ENCODE measurements around the gene IL36B. TPM values are rescaled to one million over a fixed set of nuclear protein-coding genes. Genes with fewer than 3 reads are reported as not detected.
"Not testable (repeated sequence)": the region's sequence is repeated elsewhere in the genome, so short reads cannot be mapped to it uniquely, and the experiment has no call there.

The IL36B gene
- polyA plus RNA-seq (ENCODE audit: insufficient read length) = not detected
- long read RNA-seq, donor 1 = 0 reads
- long read RNA-seq, donor 2 = 0 reads
- long read RNA-seq, donor 3 = 0 reads
- long read RNA-seq, donor 4 = 0 reads
- long read RNA-seq, donor 5 = 0 reads
- long read RNA-seq, donor 6 = 0 reads
- long read RNA-seq, donor 7 = 0 reads
- long read RNA-seq, donor 8 = 0 reads

DNA sequence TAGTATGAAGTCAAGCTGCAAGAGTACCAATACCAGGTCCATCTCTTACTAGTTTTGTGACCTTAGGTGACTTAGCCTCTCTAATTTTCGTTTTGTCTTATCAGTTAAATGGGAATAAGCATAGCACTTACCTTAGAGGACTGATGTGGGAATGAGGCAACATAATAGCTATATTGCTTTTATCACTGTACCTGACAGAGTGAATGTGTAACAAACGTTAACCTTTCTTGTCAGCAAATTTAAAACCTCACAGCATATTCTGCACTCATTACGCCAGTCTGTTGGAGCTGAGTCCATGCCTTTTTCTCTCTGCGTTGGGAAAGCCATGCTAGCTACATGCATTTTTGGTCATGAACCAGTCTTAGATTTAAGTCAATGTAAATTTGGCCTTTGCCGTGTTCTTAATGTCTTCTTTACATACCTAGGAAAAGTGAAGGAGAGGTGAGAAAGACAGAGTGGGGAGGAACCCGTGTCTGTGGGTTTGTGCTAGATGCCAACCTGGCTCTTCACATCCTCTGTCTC lies at the start of gene IL36B:
IL36B (minus strand) TSS at position 472 of the 522 bp plus-strand sequence.
- DNase-seq = no peak

DNA sequence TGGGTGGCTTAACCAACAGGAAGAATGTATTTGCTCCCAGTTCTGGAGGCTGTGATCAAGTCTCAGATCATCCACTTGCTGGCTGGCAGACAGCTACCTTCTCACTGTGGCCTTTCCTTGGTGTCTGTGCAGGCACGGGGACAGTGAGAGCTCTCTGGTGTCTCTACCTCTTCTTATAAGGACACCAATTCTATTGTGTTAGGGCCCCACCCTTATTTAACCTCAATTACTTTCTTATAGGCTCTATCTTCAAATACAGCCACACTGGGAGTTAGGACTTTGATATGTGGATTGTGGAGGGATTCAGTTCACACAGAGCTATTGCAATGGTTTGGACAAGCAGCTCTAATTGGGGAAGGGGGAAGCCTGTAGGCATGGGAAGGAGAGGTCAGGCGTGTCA lies 49.5 kb upstream of the IL36B start:
- DNase-seq = no peak

DNA sequence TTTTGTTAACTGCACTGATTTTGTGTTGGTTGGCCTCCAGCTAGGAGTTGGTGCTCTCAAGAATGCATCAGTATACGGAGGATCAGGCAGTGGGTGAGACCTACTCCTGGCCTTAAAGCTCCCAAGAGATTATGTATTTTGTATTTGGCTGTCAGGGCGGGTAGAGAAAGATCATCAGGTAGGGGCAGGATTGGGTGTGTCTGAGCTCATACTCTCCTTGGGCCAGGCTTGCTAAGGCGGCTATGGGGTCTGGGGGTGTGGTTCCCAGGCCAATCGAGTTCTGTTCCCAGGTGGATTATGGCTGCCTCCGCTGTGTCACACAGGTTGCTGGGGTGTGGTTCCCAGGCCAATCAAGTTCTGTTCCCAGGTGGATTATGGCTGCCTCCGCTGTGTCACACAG lies 45.9 kb upstream of the IL36B start:
- no peak for DNase-seq

DNA sequence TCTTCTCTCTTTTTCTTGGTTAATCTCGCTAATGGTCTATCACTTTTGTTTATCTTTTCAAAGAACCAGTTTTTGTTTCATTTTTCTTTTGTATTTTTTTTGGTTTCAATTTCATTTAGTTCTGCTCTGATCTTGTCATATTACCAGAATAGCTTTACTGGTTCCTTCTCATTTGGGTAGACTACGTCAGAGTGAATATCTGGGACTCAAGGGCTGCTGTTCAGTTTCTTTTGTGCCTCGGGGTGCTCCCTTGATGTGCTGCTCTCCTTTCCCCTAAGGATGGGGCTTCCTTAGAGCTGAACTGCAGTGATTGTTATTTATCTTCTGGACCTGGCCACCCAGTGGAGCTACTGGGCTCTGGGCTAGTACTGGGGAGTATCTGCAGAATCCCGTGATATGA lies 45.4 kb upstream of the IL36B start:
- no peak for DNase-seq

DNA sequence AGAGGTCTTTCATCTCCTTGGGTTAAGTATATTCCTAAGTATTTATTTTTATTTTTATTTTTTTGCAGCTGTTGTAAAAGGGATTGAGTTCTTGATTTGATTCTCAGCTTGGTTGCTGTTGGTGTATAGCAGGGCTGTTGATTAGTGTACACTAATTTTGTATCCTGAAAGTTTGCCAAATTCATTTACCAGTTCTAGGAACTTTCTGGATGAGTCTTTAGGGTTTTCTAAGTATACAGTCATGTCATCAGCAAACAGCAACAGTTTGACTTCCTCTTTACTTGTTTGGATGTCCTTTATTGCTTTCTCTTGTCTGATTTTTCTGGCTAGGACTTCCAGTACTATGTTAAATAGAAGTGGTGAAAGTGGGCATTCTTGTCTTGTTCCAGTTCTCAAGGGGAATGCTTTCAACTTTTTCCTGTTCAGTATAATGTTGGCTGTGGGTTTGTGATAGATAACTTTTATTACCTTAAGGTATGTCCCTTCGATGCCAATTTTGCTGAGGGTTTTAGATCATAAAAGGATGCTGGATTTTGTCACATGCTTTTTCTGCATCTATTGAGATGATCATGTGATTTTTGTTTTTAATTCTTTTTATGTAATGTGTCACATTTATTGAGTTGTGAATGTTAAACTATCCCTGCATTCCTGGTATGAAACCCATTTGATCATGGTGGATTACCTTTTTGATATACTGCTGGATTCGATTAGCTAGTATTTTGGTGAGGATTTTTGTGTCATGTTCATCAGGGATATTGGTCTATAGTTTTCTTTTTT lies 44.4 kb upstream of the IL36B start:
- not testable (repeated sequence) for DNase-seq

DNA sequence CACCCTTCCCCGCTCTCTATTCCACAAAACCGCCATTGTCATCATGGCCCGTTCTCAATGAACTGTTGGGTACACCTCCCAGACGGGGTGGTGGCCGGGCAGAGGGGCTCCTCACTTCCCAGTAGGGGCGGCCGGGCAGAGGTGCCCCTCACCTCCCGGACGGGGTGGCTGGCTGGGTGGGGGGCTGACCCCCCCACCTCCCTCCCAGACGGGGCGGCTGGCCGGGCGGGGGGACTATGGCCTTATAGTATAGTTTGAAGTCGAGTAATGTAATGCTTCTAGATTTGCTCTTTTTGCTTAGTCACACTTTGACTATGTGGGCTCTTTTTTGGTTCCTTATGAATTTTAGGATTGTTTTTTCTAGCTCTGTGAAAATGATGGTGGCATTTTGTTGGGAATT lies 43.6 kb upstream of the IL36B start:
- not testable (repeated sequence) for DNase-seq

DNA sequence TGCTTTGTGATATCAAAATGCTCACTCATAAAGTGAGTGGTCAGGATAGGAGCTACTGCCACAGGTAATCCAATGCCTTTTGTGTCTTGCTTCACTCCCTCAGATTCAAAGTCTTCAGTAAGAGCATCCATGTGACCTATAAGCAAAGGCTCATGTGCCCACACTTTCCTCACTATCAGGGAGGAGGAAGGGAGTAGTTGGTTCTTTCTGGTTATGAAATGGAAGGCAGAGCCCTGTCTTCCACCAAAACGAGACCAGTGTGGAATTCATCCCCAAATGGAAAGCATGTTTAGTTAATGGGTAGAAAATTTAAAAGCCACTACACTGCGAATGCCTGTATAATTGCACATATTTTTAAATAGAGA lies 40.9 kb upstream of the IL36B start:
- no peak for DNase-seq

DNA sequence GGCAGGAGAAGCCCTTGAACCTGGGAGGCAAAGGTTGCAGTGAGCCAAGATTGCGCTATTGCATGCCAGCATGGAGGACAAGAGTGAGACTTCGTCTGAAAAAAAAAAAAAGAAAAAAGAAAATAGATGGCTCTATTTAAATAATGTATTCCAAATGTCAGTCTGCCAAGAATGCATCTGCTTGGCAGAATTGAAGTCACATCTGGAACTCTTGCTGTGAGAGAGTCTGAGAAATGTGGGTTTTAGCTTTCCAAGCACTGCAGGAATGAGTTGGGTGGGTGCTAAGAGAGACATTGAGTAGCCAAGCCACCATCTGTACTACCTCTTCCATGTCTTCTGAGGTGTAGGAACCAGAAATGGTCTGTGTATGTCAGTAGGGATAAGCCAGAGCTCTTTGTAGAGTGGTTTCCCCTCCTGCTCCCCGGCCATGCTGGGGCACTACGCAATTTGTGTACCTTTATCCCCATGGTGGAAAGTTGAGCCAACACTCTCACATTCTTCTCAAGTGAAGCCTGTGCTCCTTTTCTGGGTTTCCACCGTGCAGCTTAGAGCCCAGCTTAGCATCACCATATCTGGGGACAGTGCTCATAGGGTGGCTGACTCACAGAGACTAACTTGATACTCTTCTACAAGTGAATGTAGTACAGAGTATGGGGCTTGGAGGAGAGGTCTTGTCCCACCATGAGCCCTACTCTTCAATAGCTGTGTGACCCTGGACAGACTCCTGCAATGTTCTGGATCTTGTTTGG lies 40.4 kb upstream of the IL36B start:
- no peak for DNase-seq

DNA sequence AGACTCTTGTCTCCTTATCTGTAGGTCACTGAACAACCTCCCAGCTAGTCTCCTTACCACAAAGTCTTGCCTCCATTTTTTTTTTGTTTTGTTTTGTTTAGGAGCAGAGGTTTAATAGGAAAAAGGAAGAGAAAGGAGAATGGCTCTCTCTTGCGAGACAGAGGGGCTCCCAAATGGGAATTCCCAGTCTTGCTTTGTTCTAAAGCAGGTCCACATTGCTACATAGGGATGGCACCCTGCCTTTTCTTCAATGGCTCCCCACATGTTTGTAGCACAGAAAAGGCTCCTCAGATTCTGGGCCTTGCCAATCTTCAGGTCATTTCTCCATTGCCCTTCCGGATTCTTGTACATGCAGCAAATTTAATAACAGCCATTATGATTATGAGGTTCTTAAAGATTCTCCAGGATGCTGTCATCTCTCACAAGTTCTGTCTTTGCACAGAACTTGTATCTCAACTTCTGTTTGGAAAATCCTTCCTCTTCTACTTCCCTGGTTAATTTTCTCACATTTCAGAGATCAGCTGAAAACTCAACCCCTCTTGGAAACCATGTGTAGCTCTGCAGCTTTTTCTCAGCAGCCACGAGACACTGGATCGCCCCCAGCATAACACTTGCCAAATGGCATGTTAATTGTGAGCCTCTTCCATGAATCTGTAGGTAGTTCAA lies 38.7 kb upstream of the IL36B start:
- no peak for DNase-seq

DNA sequence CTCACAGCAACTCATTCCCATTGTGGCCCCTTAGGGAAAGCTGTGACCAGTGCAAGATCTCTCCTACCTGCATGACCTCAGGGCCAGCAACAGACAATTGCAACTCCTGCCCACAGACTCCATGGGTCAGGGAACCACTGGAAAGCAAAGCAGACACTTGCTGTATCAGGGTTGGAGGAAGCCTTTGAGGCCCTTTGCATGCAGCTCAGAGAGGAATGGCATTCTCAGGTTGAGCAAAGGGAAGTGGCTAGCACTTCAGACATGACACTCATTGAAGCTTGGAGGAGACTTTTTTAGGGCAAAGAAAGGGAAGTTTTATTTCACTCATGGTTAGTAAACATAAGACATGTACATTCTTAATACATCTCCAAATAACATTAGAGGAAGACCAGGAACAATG lies 37.2 kb upstream of the IL36B start:
- no peak for DNase-seq

DNA sequence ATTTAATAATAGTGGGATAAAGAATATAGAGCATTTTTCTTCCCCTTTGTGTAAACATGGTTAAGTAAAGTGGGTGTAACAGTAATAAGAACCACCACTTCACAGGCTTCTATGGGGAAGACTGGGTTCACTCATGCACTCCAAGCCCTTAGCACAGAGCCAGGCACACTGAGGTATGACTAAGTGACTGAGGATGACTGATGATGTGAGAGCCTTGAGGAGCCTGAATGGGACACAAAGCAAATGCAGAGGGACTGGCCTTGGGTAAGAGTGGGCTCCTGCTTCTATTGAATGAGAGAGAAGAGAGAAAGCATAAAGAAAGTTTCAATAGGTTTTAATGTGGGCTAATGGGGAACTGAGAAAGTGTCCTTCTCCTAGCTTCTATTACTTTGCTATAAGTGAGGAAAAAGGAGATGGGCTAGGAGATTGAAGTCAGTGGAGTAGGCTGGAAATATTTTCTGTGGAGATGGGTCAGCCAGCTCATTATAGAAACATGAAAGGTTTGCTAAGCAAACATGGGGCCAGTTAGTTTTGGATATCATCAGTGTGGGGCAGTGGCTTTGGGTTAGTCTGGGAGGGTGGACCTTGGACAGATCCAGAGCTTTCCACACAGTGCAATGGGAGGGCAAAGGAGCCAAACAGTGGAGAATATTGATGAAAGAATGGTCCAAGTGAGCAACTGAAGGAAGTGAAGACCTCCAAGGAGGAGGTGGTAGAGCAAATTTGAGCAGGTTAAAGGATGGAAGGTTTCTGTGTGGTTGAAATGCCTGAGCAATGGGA lies 35.7 kb upstream of the IL36B start:
- DNase-seq = no peak

DNA sequence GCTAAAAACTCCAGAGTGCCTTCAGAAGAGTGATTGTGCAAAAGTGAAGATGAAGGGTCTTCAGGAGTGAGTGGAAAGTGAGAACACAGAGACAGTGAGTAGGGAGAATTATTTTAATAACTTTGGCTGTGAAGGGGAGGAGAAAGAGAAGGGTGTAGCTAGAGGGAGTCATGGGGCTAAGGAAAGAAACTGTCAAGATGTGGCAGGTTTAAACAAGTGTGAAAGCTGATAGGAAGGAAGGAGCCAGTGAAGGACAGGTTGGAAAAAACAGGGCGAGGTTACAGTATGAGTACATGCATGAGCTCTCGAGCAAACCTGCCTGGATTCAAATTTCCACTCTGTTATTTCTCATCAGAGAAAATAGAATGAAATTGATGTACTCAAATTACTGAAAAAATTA lies 32.9 kb upstream of the IL36B start:
- DNase-seq = no peak

DNA sequence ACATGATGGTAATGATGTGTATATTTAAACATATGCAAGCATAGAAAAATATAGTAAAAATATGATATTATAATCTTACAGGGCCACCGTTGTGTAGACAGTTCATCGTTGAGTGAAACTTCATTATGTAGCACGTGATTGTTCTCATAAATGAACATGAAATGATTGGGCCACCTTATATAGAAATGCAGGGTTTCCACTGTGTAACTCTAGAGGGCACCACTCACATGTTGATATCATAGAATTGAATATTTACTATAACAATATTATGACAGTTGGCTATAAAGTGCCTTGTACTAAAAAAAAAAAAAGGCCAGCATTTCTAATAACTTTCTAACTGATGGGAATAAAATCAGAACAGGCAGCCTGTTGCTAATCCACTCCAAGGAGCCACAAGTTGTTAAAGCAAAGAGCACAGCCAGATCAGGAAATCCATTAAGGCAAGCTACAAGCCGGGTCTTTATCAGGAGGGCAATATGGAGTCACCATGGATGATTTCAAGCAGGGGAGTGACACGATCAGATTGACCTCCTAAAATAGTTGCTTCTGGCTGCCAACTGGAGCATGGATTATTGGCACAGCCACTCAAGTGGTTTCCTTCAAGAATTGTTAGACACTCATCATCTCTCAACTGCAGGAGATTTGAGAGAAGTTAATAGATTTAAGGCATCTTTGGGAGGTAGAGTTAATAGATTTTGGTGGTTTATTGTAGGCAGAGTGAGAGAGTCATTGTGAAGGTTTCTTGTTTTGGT lies 31.8 kb upstream of the IL36B start:
- no peak for DNase-seq

DNA sequence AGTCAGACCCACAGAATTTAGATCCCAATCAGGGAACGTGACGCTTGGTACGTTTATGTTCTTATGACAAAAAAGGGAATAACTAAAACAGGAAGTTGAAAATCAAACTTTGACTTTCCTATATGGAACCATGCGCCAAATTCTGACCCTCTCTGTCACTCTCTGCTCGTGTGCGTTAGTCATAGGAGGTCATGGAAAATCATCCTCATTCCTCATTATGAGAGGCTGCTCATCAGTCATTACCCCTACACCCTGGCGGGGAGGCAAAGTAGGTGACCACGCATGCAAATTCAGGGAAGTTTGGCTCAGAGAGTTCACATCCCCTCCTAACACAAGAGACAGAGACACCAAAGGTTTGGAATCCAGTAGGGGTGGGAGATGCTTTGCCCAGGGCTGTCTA lies 30.6 kb upstream of the IL36B start:
- DNase-seq = no peak

DNA sequence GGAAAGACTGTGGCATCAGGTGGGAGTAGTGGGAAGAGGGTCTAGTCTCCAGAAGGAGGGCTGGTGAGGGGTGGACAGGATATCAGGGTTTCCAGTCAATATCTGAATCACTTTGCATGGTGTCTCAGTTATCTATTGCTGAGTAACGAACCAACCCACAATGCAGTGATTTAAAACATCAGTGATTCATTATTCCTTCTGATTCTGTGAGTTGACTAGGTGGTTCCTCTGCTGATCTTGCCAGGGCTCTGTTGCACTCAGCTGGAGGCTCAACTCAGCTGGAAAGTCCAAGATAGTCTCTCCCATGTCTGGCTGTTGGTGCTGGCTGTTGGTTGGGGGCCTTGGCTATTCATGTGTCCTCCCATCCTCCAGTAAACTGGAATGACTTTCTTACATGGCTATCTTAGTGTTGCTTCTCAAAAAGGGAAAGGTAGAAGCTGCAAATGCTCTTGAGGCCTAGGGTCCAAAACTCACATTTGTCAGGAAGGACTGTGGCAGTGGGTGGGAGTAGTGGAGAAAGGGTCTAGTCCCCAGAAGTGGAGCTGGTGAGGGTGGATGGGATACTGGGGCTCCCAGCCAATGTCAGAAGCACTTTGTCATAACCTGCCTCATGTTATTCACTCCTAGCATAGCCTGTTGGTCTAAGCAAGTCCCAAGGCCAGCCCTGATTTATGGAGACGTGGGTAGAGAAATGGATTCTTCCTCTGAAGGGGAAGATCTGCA lies 29.0 kb upstream of the IL36B start:
- DNase-seq = no peak

DNA sequence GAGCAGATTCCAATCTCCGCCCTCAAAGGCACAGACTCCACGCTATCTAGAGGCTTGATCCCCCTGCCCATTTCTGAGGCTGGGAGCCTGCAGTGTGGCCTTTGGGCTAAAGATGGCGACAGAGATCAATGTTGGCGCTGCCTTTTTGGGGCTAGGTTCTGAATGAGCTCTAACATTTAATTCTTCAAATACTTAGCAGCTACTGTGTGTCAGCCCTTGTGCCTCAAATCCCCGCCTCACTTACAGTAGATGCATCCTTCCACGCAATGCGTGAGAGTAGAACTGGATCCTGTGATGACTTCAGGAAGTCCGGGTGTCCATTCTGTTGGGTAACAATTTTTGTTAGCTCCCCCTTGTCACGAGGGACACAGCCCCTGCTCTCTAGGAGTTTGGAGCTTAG lies 27.5 kb upstream of the IL36B start:
- DNase-seq = no peak

DNA sequence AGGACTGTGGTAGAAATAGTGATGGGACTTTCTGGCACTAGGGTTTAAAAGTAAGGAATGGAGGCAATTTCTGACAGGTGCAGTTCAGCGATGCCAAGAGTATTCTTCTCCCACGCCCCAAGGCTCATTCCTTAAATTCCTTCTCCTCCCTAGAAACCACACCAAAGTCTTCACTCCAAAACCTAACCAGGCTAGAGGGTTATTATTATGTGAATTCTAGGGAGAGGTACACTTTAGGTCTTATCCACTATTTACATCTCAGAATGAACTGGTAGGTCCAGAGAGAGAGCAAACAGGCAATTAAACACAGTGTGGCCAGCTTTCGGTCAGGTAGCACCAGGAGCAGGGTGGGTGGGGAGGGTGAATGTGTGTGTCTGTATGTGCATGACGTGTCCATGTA lies 26.5 kb upstream of the IL36B start:
- no peak for DNase-seq

DNA sequence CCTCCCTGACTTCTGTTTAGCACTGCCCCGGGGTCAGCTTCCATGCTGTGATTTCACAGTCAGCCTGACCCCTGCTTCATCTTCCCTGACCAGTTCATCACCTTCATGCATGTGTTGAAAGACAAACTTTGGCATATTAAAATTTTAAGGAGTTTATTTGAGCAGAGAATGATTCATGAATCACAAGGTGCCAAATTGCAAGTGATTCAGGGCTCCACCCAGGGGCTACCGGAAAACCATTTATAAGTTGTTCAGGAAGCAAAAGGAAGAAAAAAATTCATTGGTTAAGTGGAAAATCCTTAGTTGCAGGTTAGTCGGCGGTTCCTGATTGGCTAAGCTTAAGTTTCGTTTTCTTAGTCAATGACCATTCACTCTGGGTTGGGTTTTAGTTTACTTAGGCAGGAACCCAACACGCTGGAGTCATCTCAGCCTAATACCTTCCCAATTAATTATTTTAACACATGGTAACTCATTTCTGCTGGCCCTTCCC lies 25.7 kb upstream of the IL36B start:
- DNase-seq = no peak

DNA sequence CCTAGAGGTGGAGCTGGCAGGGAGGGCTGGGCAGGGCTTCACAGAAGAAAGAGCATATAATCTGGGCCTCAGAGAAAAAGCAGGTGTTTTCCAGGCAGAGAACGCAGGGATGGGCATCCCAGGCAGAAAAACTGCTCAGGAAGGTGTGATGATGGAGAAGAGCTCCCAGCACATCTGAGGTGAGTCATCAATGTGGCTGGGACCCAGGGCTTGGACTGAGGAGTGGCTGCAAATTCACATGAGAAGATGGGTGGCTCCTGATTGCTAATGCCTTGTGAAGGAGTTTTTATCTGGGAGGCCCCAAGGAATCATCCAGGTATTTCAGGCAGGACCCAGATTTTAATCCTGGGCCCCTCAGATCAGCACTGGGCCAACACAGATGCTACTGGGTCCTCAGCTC lies 25.3 kb upstream of the IL36B start:
- DNase-seq = no peak

Data from left kidney (tissue), 8 donors.